Globus pallidus (tissue), 1 donor: ENCODE measurements around the gene ANXA7.
A peak's percentile ranks its signal among the peaks of the same experiment; 100 is the strongest.
"Not testable (repeated sequence)": the region's sequence is repeated elsewhere in the genome, so short reads cannot be mapped to it uniquely, and the experiment has no call there.

Source experiments
- DNase-seq: peaks from one replicate; pipeline ENCODE4 v3.0.0-alpha.2; 2015; ENCODE audit warnings: low spot score

Gene ANXA7

DNA sequence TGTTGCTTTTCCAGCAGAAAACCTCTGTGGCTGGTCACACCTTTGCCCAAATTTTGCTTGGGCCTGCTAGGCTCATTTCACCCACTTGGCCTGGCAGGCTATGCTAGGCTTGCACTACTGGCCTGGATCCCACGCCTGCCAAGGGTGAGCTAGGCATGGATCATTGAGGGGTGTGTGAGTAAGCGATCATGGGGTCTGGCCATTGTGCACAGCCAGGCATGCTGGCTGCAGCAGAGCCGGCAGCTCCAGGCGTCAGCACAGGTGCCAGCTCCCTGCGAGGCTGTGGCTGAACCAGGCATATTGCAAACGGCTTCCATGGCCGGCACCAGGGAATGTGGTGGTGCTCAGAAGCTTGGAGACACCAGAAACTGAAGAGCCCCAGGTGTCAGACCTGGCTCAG is 74.4 kb downstream of the ANXA7 start:
- peak; percentile 42 for DNase-seq

DNA sequence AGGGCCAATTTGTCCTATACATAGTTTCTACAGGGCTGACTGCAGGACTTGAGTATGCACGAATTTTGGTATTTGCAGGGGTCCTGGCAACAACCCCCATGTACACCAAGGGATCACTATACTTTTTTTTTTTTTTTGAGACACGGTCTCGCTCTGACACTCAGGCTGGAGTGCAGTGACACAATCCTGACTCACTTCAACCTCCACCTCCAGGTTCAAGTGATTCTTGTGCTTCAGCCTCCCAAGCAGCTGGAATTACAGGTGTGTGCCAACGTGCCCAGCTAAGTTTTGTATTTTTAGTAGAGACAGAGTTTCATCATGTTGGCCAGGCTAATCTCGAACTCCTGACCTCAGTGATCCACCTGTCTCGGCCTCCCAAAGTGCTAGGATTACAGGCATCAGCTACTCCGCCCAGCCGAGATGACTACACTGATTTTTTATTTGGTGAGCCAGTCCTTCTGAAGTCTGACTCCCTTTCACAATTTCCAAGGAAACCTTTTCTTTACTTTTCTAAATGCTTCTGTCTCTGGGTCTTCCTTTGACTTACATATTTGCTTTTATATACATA is 75.0 kb downstream of the ANXA7 start:
- DNase-seq, result no peak

DNA sequence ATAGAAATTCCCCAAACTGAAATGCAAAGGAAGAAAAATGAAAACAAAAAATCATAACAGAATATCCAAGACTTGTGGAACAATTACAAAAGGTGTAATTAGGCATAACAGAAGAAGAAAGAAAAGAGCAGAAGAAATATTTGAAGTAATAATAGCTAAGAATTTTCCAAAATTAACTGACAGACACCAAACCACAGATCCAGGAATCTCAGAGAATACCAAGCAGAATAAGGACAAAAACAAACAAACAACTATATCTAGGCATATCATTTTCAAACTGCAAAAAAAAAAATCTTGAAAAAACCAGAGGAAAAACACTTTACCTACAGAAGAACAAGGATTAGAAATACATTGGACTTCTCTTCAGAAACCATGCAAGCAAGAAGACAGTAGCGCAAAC is 80.7 kb downstream of the ANXA7 start:
- DNase-seq, result no peak

DNA sequence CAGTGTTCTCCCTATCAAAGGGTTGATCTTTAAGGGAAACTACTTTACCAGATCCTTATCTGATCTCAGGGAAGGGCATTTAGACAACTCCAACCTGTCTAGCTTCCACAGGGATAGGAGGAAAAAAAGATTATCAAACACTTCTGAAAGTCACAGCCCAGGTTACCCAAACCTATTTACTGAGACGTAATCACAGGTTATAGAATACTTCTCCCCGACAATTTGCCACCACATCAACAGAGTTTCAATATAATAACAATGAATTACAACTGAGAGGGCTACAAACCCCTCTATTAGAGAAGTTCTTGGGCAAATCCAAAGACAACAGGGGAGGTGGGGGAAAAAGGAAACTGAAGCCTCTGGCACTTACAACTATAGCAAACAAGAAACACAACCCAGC is 81.5 kb downstream of the ANXA7 start:
- DNase-seq, result no peak

DNA sequence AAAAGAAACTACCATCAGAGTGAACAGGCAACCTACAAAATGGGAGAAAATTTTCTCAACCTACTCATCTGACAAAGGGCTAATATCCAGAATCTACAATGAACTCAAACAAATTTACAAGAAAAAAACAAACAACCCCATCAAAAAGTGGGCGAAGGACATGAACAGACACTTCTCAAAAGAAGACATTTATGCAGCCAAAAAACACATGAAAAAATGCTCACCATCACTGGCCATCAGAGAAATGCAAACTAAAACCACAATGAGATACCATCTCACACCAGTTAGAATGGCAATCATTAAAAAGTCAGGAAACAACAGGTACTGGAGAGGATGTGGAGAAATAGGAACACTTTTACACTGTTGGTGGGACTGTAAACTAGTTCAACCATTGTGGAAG is 85.3 kb downstream of the ANXA7 start:
- not testable (repeated sequence) for DNase-seq

GRCh38 chr10:73325290-73325689 is 88.6 kb downstream of the ANXA7 start:
- not testable (repeated sequence) for DNase-seq
